DMS79 (cell line): ENCODE data around the gene DNAJC1.
"Not testable (repeated sequence)": the region's sequence is repeated elsewhere in the genome, so short reads cannot be mapped to it uniquely, and the experiment has no call there.

Source experiments
- DNase-seq: peaks from one replicate; lab custom pipeline; 2025; lab: John Stamatoyannopoulos, UW

Gene DNAJC1, protein sequence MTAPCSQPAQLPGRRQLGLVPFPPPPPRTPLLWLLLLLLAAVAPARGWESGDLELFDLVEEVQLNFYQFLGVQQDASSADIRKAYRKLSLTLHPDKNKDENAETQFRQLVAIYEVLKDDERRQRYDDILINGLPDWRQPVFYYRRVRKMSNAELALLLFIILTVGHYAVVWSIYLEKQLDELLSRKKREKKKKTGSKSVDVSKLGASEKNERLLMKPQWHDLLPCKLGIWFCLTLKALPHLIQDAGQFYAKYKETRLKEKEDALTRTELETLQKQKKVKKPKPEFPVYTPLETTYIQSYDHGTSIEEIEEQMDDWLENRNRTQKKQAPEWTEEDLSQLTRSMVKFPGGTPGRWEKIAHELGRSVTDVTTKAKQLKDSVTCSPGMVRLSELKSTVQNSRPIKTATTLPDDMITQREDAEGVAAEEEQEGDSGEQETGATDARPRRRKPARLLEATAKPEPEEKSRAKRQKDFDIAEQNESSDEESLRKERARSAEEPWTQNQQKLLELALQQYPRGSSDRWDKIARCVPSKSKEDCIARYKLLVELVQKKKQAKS

GRCh38 chr10:22003177-22003963, at the start of gene DNAJC1:
Gene DNAJC1, minus strand, starts transcription at chr10:22003730. Its CDS starts 296 bp downstream, at chr10:22003434.
- DNase-seq = peak; percentile 74

DNA sequence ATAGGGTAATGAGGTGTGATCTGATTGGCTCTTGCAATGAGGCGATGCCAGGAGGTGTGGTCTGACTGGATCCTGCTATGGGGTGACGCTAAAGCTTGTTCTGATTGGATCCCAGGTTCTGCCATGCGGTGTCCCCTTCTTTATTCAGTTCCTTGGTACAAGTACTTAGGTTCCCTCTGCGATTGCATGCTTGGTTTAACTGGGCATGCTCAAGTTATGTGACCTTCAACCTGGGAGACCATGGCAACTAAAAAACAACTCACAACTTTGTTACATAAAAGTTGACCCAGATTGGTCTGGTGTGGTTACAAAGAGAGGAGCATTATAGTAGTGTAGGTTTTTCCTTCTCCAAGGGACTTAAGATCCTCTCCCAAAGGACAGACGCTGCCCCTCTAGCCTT, 49.5 kb upstream of the DNAJC1 start:
- no peak for DNase-seq

- no peak for DNase-seq
Measured at GRCh38 chr10:22049635-22050034, 46.1 kb upstream of the DNAJC1 start.

DNA sequence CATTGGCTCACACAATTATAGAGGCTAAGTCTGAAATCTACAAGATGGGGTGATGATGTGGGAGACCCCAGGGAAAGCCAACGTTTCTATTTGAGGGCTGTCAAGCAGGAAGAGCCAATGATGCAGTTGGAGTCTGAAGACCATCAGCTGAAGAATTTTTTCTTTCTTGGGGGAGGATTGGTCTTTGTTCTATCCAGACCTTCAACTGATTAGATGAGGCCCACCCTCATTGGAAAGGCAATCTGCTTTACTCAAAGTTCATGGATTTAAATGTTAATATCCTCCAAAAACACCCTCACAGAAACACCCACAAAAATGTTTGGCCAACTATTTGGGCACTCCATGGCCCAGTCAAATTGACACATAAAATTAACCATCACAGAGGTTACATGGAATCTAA, 44.3 kb upstream of the DNAJC1 start:
- no peak for DNase-seq

- DNase-seq = no peak
Measured at GRCh38 chr10:22043327-22043633, 39.8 kb upstream of the DNAJC1 start.

DNA sequence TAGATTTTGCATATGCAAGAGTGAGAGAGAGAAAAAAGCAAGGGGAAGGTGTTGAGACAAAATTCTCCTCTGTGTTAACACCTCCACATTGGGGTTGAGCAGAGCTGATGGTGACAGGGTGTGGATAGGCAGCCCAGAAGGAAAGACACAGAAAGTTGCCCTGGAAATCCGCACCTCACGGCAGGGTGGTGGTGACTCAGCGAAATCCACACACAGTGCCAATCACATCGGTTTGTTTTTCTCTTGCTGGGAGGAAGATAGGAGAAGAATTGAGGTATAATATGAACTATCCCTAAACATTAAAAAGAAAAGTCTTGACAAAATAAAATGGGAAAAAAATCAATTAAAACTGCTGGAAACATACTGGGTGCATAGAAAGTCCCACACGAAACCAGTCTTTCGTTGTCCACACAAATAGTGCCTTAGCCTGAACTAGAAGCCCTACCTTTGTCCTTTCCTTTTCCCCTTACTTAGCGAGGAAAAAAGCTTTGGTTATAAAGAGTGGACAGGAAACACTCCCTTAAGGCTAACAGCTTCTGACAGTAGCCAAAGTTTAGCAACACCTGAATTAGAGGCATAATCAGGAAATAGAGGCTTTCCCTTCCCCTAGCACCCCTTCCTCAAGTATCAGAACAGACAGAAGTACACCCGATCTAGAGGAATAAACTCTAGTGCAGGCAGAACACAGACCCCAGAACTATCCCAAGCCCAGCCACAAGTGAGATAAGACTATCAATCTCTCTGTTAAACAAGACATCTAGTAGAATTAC, 39.2 kb upstream of the DNAJC1 start:
- no peak for DNase-seq

GRCh38 chr10:22034333-22034732, 30.8 kb upstream of the DNAJC1 start:
- no peak for DNase-seq

GRCh38 chr10:22032268-22032667, 28.7 kb upstream of the DNAJC1 start:
- DNase-seq = not testable (repeated sequence)

DNA sequence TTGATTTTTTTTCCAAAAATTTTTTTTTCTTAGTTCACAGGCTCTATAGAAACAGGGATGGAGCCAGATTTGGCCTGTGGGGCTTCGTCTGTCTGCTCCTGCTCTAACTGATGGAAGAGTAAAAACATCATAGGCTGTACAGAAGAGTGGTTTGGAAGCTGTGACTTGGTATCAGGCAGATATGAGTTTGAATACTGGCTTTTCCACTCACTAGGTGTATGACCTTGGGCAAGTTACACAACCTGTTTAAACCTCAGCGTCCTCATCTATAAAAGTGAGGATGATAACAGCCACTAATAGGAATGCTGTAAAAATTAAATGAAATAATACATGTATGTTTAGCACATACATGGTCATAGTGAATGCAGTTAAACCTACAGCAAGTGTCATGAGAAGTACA, 26.9 kb upstream of the DNAJC1 start:
- no peak for DNase-seq

GRCh38 chr10:22029445-22030236, 26.1 kb upstream of the DNAJC1 start:
- no peak for DNase-seq

DNA sequence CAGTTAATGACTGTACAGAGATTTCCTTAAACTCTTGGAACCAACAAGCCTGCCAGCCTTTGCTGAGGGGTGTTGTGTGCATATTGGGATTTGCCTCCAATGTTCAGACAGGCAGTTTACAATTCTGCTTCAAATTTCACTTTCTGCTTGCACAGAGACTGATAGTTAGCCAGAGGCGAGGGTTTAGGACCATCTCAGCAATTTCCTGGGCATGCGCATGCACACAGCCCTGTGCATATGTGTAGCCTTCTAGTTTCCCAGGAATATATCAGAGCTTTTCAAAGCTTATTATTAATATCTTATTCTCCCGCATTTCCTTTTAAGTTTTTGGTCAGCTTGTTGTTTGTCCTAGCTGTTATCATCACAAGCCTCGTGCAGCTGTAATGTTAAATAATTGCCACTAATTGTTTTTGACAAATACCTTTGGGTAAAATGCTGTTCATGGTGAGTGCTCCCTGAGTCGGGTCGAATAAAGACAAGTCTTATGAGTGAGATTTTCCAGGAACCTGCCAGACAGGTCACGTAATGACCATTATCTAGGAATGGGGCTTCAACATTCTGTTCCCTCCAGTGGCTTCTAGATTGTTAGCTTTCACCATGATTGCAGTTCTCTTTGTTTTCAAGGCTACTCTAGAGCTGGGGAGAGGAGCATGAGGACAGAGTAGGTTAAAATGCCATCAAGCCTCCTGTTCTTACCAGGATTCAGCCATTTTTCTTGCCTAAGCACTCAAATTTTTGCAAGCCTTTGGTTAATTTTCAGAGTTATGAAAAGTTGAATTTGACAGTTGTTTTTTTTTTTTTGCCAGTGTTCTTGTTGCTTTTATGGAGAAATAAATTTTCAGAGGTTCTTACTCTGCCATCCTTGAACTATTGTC, 24.1 kb upstream of the DNAJC1 start:
- no peak for DNase-seq

GRCh38 chr10:22026287-22026686, 22.8 kb upstream of the DNAJC1 start:
- no peak for DNase-seq

- DNase-seq = no peak
Measured at GRCh38 chr10:22023508-22023907, 20.0 kb upstream of the DNAJC1 start.

- DNase-seq = no peak
Measured at GRCh38 chr10:22022257-22023032, 18.9 kb upstream of the DNAJC1 start.

- not testable (repeated sequence) for DNase-seq
Measured at GRCh38 chr10:22021144-22021543, 17.6 kb upstream of the DNAJC1 start.

GRCh38 chr10:22017283-22018020, 13.9 kb upstream of the DNAJC1 start:
- no peak for DNase-seq

GRCh38 chr10:22016046-22016705, 12.6 kb upstream of the DNAJC1 start:
- DNase-seq = no peak

DNA sequence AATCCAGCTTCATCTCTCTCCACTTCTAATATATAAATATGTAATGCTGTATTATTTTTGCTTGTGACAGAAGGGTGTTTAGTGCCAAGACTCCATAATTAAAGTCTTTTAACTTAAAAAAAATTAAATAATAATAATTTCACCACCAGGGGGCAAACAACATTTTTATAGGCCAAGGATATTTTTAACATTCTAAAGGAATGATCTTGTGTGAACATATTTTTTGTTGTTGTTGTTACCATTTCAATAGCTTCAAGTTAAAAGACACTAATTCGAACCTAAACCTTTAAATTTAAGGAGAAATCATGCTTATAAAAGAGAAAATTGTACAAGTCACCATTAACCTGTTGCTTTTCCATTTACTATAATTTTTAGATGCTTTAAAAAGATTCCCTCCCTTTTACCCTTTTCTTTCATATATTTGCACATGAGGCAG, 7.5 kb upstream of the DNAJC1 start:
- DNase-seq = no peak
